ENCODE data around the gene TINCR.

Gene TINCR

GRCh38 chr19:5580161-5580571 lies 12.4 kb upstream of the TINCR start:
- DNase-seq (ENCODE audit: low read depth in 2 of 2), result no peak
- no peak for TF ChIP-seq CTCF (IDR thresholded peaks at IDR 0.05; ENCODE audit: low read depth, low read length)
- no peak overlapping the region for H3K4me3 ChIP-seq (replicated peaks in 1 of 2; ENCODE audit: low read depth in 2 of 2, low read length in 2 of 2)

GRCh38 chr19:5579697-5580096 lies 11.9 kb upstream of the TINCR start:
- DNase-seq (ENCODE audit: low read depth in 2 of 2), result no peak
- no peak for TF ChIP-seq CTCF (IDR thresholded peaks at IDR 0.05; ENCODE audit: low read depth, low read length)
- no peak overlapping the region for H3K4me3 ChIP-seq (replicated peaks in 1 of 2; ENCODE audit: low read depth in 2 of 2, low read length in 2 of 2)

- no peak for TF ChIP-seq CTCF (IDR thresholded peaks at IDR 0.05; ENCODE audit: low read depth, low read length)
Observed at GRCh38 chr19:5579286-5579685, 11.5 kb upstream of the TINCR start.

GRCh38 chr19:5578097-5578846 lies 10.5 kb upstream of the TINCR start:
- DNase-seq (ENCODE audit: low read depth in 2 of 2), result peak; percentile 43 to 45

More at GRCh38 chr19:5579286-5579685, 11.5 kb upstream of the TINCR start:
- H3K4me3 ChIP-seq (replicated peaks in 1 of 2; ENCODE audit: low read depth in 2 of 2, low read length in 2 of 2), result no peak overlapping the region
- no peak for DNase-seq (ENCODE audit: low read depth in 2 of 2)

GRCh38 chr19:5575590-5575989 lies 7.8 kb upstream of the TINCR start:
- no peak for TF ChIP-seq CTCF (IDR thresholded peaks at IDR 0.05; ENCODE audit: low read depth, low read length)
- no peak overlapping the region for H3K4me3 ChIP-seq (replicated peaks in 1 of 2; ENCODE audit: low read depth in 2 of 2, low read length in 2 of 2)
- DNase-seq (ENCODE audit: low read depth in 2 of 2), result no peak

More at GRCh38 chr19:5578097-5578846, 10.5 kb upstream of the TINCR start:
- no peak overlapping the region for H3K4me3 ChIP-seq (replicated peaks in 1 of 2; ENCODE audit: low read depth in 2 of 2, low read length in 2 of 2)
- TF ChIP-seq CTCF (IDR thresholded peaks at IDR 0.05; ENCODE audit: low read depth, low read length), result peak; percentile 97

GRCh38 chr19:5572556-5573286 lies 5.0 kb upstream of the TINCR start:
- no peak overlapping the region for H3K4me3 ChIP-seq (replicated peaks in 1 of 2; ENCODE audit: low read depth in 2 of 2, low read length in 2 of 2)
- no peak for TF ChIP-seq CTCF (IDR thresholded peaks at IDR 0.05; ENCODE audit: low read depth, low read length)
- no peak for DNase-seq (ENCODE audit: low read depth in 2 of 2)
